ENCODE data around the gene NMT2. TPM values are rescaled to one million over a fixed set of nuclear protein-coding genes. Genes with fewer than 3 reads are reported as not detected.

NMT2 gene
- total and polyA plus RNA-seq, 2 of the 4 experiments (the other 2 are of a cell fraction) = 18.7 to 41.0 TPM

GRCh38 chr10:15146366-15146765 is 22.1 kb downstream of the NMT2 start:
- Histone ChIP-seq H4K20me1 (ENCODE audit: insufficient read depth, low read length) (peaks cover 19% of the 10 kb centered on the region), H3K4me1 (ENCODE audit: control insufficient read depth, insufficient read depth, low read length) (no peaks in the 10 kb centered on the region; the same call in 1 of the 2 replicates), H3K4me3 (ENCODE audit: insufficient read depth, low read depth, low read length) (no peak overlapping the region), H3K9me1 (ENCODE audit: insufficient read depth, low read length) (peaks cover 6% of the 10 kb centered on the region; the same call in 1 of the 2 replicates), H3K18ac (ENCODE audit: low read depth, low read length) (no peak overlapping the region), H3K79me1 (ENCODE audit: low read depth in 1 of 2, low read length in 2 of 2) (peaks cover 54 to 60% of the 10 kb centered on the region in 2 experiments), H2AK5ac (ENCODE audit: low read depth, low read length) (peak overlapping the region; percentile 44; the same call in 1 of the 2 replicates), H2BK20ac (ENCODE audit: low read depth, low read length) (no peak overlapping the region), H2BK5ac (ENCODE audit: low read depth, low read length, poor library complexity, severe bottlenecking) (no peak overlapping the region), H2BK120ac (ENCODE audit: low read depth, low read length) (no peak overlapping the region), H3K14ac (replicated peaks; ENCODE audit: low read depth, low read length) (0 out of 2 replicates have a peak overlapping the region, but pooled peaks have one; percentile 23), H4K5ac (ENCODE audit: low read depth, low read length) (no peak overlapping the region), H2AFZ (replicated peaks; ENCODE audit: low read length, poor library complexity) (no peak overlapping the region), H2BK15ac (ENCODE audit: low read depth, low read length) (no peak overlapping the region), H3K23ac (ENCODE audit: low read depth, low read length) (0 out of 2 replicates have a peak overlapping the region, but pooled peaks have one; percentile 10), H3K9ac (ENCODE audit: low read depth, low read length) (no peak overlapping the region), H4K91ac (ENCODE audit: insufficient read depth, low read depth, low read length) (no peak overlapping the region), H3K27ac (ENCODE audit: insufficient read depth, low read length) (no peak overlapping the region), H3K27me3 (ENCODE audit: control insufficient read depth, insufficient read depth, low read length) (no peaks in the 10 kb centered on the region), H3K36me3 (ENCODE audit: control insufficient read depth, insufficient read depth, low read length) (no peaks in the 10 kb centered on the region; the same call in 1 of the 2 replicates), H3K9me3 (ENCODE audit: control insufficient read depth, insufficient read depth, low read length) (no peaks in the 10 kb centered on the region), H3K4me2 (ENCODE audit: low read depth, low read length) (no peak overlapping the region), H3K4ac (ENCODE audit: low read depth, low read length) (no peak overlapping the region), H2AK9ac (replicated peaks; ENCODE audit: low read depth, low read length, poor library complexity) (peak overlapping the region; percentile 62), H4K8ac (ENCODE audit: low read depth in 2 of 2, low read length in 2 of 2) (no peak overlapping the region), H3K56ac (ENCODE audit: extremely low read depth, insufficient read depth, low read length) (no peak overlapping the region)
- DNase-seq (no peak), ATAC-seq (ENCODE audit: low read depth) (no peak)
- BruUV-seq (replicated peaks) = no TSS peak
- WGBS, 2 experiments (ENCODE audit: extremely low coverage in 2 of 2, insufficient read length in 1 of 2) = 90% methylated on average over 3 of the region's 7 CpGs; no CpG with 5 or more reads in 1 of the 2 experiments
- POLR2A ChIA-PET (ENCODE audit: unreplicated experiment) = no interaction called here
- TF ChIP-seq NFE2L2 (IDR thresholded peaks at IDR 0.05; ENCODE audit: low read depth, low read length) (no peak), USF2 (IDR thresholded peaks at IDR 0.05; ENCODE audit: low read depth, low read length) (no peak), CEBPB (IDR thresholded peaks at IDR 0.05; ENCODE audit: low read depth, low read length) (no peak), SMC3 (IDR thresholded peaks at IDR 0.05; ENCODE audit: low read depth, low read length) (no peak), MAFK (IDR thresholded peaks at IDR 0.05; ENCODE audit: low read depth, low read length) (no peak), BHLHE40 (IDR thresholded peaks at IDR 0.05; ENCODE audit: low read depth, low read length) (no peak), FOS (IDR thresholded peaks at IDR 0.05; ENCODE audit: low read depth, low read length) (no peak), RFX5 (IDR thresholded peaks at IDR 0.05; ENCODE audit: low read depth, low read length) (no peak)
- intact Hi-C loops (cut with micrococcal nuclease) = no loop called here
- in situ Hi-C loops (cut with MboI; ENCODE audit: low sequenced_read_pairs) = no loop called here
- dilution Hi-C loops (cut with HindIII; ENCODE audit: low sequenced_read_pairs, unreplicated experiment) = no loop called here
- CTCF ChIA-PET = no interaction called here
